ENCODE results near the gene SFXN5.
"Not testable (repeated sequence)": the region's sequence is repeated elsewhere in the genome, so short reads cannot be mapped to it uniquely, and the experiment has no call there.

DNA sequence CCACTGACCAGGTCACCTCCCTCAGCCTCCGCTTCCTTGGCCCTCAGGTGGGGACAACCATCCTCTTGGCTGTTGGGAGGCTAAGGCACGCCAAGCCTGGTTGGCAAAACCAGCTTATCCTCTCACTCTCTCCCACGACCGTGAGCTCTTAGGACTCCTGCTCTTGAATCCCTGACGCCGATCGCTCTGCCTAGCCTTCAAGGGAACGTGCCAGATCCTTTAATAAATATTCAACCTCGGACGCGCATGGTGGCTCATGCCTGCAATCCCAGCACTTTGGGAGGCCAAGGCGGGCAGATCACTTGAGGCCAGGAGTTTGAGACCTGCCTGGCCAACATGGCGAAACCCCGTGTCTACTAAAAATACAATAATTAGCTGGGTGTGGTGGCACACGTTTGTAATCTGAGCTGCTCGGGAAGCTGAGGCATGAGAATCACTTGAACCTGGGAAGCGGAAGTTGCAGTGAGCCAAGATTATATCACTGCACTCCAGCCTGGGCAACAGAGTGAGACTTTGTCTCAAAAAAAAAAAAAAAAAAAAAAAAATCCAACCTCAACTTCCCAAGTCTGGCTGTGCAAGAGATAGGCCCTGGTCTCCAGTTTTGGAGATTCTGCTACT, 22.2 kb upstream of the SFXN5 start:
- not testable (repeated sequence) for TF ChIP-seq BRCA1 (IDR thresholded peaks at IDR 0.05; ENCODE audit: low read depth, low read length); POLR2A (IDR thresholded peaks at IDR 0.05; ENCODE audit: control extremely low read depth in 1 of 2, low read depth in 2 of 2, low read length in 2 of 2); JUND (IDR thresholded peaks at IDR 0.05; ENCODE audit: low read length); KDM1A (IDR thresholded peaks at IDR 0.05; ENCODE audit: borderline replicate concordance, low read length); ZNF274 (IDR thresholded peaks at IDR 0.05; ENCODE audit: borderline replicate concordance, extremely low read depth, low read length); GTF2F1 (IDR thresholded peaks at IDR 0.05; ENCODE audit: borderline replicate concordance, low read depth, low read length); HDAC2 (IDR thresholded peaks at IDR 0.05; ENCODE audit: borderline replicate concordance in 1 of 2, low read depth in 2 of 2, low read length in 2 of 2); TEAD4 (IDR thresholded peaks at IDR 0.05; ENCODE audit: low read depth, low read length); POLR2AphosphoS5 (IDR thresholded peaks at IDR 0.05; ENCODE audit: low read depth, low read length); EGR1 (IDR thresholded peaks at IDR 0.05; ENCODE audit: borderline replicate concordance, low read depth, low read length); EP300 (IDR thresholded peaks at IDR 0.05; ENCODE audit: borderline replicate concordance in 1 of 2, low read depth in 2 of 2, low read length in 2 of 2)
- TF ChIP-seq, protein P1, sequence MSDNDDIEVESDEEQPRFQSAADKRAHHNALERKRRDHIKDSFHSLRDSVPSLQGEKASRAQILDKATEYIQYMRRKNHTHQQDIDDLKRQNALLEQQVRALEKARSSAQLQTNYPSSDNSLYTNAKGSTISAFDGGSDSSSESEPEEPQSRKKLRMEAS (IDR thresholded peaks at IDR 0.05) = not testable (repeated sequence)
- TF ChIP-seq, protein P2, sequence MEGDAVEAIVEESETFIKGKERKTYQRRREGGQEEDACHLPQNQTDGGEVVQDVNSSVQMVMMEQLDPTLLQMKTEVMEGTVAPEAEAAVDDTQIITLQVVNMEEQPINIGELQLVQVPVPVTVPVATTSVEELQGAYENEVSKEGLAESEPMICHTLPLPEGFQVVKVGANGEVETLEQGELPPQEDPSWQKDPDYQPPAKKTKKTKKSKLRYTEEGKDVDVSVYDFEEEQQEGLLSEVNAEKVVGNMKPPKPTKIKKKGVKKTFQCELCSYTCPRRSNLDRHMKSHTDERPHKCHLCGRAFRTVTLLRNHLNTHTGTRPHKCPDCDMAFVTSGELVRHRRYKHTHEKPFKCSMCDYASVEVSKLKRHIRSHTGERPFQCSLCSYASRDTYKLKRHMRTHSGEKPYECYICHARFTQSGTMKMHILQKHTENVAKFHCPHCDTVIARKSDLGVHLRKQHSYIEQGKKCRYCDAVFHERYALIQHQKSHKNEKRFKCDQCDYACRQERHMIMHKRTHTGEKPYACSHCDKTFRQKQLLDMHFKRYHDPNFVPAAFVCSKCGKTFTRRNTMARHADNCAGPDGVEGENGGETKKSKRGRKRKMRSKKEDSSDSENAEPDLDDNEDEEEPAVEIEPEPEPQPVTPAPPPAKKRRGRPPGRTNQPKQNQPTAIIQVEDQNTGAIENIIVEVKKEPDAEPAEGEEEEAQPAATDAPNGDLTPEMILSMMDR (IDR thresholded peaks at IDR 0.05; ENCODE audit: control extremely low read depth in 1 of 3, insufficient read depth in 1 of 3, low read depth in 1 of 3, low read length in 3 of 3) = not testable (repeated sequence)
